CD4-positive, alpha-beta T cell treated with Interleukin-6 for 4 hours (primary cell): ENCODE data around the gene SCRT2.
"Not testable (repeated sequence)": the region's sequence is repeated elsewhere in the genome, so short reads cannot be mapped to it uniquely, and the experiment has no call there.

Experiments
- DNase-seq: peaks from one replicate; pipeline ENCODE4 v3.0.0-alpha.2; 2020; ENCODE audit warnings: mixed read lengths

SCRT2 gene

DNA sequence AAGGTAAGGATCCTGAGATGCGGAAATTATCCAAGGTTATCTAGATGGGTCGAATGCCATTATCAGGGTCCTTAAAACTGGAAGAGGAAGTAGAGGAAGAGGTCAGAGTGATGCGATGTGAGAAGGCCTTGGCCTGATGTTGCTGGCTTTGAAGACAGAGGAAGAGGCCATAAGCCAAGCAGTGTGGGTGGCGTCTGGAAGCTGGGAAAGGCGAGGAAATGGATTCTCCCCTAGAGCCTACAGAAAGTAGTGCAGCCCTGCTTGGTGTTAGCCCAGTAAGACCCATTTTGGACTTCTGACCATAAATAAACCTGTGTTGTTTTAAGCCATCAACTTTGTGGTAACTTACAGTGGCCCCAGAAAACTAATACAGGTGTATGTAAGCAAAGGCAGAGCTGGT is 24.6 kb downstream of the SCRT2 start:
- DNase-seq: no peak

DNA sequence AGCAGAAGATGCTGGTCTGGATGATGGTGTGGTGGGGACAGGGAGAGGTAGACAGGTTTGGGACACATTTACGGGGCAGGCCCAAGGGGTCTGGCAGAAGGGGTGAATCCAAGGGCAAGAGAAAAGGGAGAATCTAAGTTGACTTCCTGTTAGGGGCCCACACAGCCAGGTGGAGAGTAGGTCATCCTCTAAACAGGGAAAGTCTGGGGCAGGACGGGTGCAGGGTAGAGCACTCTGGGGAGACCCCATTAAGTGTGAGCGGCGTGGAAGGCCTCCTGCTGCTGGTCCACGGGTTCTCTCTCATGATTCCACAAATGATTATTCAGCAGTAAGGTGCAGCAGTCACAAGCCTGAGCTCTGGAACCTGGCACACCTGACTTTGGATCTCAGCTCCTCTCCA is 25.3 kb downstream of the SCRT2 start:
- no peak for DNase-seq

GRCh38 chr20:647479-648019 is 28.1 kb downstream of the SCRT2 start:
- no peak for DNase-seq

DNA sequence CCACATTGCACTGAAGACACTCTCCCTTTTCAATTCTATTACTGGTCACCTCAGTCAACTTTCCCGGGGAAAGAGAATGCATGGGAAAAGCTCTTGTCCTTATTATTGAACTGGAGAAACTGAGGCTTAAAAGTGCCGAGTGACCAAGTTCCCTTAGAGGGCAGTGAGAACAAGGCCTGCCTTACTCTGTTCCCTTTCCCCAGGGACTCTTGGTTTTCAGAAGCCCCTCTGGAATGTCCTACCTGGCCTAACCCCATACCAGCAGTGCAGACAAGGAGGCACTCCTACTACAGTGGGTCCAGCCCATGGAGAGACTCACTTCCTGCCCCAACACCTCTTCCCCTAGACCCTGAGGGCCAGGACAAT is 28.8 kb downstream of the SCRT2 start:
- DNase-seq: no peak

DNA sequence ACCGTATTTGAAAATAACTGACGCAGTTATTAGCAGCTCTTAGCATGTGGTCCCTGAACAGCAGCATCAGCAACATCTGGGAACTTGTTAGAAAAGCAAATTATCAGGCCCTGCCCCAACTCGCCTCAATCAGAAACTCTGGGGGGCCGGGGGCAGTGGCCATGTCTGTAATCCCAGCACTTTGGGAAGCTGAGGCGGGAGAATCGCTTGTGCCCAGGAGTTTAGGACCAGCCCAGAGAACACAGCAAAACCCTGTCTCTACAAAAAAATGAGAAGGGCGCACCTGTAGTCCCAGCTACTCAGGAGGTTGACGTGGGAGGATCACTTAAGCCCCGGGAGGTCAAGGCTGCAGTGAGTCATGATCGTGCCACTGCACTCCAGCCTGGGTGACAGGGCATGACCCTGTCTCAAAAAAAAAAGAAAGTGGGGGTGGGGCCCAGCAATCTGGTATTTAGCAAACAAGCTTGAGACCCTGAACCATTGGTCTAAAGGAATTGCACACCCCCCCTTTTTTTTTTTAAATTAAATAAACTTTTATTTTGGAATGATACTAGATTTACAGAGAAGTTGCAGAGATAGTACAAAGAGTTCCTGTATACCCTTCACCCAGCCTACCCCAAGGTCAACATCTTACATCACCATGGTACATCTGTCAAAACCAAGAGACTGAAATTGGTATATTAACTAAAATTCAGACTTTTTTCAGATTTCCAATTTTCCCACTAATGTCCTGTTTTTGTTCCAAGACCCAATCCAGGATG is 29.3 kb downstream of the SCRT2 start:
- DNase-seq: no peak

GRCh38 chr20:645318-646106 is 30.1 kb downstream of the SCRT2 start:
- DNase-seq: peak; percentile 65

GRCh38 chr20:644692-645317 is 30.8 kb downstream of the SCRT2 start:
- DNase-seq: no peak

DNA sequence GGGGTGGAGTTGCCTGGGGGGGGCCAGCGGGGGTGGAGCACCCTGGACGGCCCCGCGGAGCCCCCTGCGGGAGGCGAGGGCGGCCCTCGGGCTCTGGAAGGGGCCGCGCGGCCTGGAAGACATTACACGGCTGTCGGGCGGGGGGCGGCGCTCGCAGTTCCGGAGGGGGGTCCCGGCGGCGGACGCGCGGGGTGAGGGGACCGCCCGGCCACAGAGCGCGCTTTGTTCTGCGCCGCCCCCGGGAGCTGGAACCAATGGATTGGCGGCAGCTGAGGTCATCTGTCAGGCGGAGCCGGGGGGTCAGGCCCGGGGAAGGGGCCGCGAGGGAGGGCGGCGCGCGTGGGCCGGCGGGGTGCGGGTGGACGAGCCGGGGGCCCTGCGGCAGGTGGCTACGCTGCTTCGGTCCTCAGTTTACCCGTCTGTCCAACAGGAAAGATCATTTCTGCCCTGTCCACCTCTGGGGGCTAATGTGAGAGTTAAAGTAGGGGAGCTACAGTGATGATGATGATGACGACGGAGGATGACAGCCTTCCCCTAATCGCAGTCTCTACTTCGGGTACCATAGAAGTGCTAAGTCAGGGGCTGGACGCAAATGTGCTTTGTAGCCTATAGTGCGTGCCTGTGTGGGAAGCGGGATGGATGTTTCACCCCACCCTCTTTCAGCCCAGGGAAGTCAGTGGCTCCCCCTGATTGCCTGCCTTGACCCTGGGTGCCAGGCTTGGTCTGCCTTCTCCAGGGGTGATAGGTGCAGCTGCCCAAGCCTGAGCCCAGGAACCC is 33.0 kb downstream of the SCRT2 start:
- peak; percentile 4 for DNase-seq

DNA sequence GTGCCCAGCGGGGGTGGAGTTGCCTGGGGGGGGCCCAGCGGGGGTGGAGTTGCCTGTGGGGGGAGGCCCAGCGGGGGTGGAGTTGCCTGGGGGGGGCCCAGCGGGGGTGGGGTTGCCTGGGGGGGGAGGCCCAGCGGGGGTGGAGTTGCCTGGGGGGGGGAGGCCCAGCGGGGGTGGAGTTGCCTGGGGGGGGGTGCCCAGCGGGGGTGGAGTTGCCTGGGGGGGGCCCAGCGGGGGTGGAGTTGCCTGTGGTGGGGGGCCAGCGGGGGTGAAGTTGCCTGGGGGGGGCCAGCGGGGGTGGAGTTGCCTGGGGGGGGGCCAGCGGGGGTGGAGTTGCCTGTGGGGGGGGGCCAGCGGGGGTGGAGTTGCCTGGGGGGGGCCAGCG is 33.6 kb downstream of the SCRT2 start:
- DNase-seq: not testable (repeated sequence)

GRCh38 chr20:641516-641875 is 34.1 kb downstream of the SCRT2 start:
- DNase-seq: no peak

DNA sequence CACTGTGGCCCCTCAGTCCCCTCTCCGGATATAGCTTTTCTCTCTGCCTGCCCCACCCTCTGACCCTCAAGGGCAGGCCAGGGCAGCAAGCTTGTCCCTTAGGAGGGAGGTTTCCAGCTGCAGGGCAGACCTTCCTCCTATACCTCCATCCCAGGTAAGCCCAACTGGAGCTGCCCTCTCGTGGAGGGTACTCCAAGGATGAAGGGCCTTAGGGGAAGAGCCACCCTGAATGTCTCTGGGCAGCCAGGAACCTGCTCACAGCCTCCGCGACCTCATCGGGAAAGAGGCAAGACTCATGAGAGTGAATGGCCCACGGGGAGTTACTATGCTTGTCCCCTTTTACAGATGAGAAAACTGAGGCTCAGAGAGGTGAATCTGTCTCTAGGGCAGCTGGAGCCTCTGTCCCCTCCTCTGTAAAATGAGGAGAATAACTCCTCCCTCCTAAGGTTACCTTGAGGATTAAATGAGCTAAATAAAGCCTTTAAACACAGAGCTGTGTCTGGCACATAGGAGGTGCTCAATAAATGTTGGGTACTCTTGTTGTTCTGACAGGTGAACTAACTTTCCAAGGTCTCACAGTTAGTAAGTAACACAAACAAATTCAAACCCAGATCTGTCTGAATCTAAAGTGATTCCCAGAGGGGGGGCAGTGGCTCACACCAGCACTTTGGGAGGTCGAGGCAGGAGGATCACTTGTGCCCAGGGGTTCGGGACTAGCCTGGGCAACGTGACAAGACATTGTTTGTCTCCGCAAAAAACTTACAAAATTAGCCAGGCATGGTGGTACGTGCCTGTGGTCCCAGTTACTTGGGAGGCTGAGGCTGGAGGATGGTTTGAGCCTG is 34.7 kb downstream of the SCRT2 start:
- DNase-seq: no peak

GRCh38 chr20:638579-638978 is 37.0 kb downstream of the SCRT2 start:
- no peak for DNase-seq

DNA sequence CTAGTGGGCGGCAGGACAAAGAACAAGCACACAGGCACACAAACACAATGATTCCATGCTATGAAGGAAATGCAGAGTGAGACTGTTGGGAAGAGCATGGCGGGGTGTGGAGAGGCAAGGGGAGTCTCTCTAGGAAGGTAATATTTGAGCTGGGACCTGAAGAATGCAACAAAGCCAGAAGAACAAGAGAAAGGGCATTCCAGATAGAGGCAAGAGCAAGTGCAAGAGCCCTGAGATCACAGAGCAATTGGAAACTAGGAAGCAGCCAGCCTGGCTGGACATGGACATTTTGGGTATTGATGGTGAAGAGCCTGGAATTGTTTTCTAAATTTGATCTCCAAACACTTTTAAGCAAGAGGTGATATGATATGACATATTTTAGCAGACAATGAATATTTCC is 38.0 kb downstream of the SCRT2 start:
- no peak for DNase-seq

- no peak for DNase-seq
Observed at GRCh38 chr20:635893-636338, 39.7 kb downstream of the SCRT2 start.

- no peak for DNase-seq
Observed at GRCh38 chr20:635028-635892, 40.3 kb downstream of the SCRT2 start.

GRCh38 chr20:634148-634925 is 41.3 kb downstream of the SCRT2 start:
- DNase-seq: no peak

DNA sequence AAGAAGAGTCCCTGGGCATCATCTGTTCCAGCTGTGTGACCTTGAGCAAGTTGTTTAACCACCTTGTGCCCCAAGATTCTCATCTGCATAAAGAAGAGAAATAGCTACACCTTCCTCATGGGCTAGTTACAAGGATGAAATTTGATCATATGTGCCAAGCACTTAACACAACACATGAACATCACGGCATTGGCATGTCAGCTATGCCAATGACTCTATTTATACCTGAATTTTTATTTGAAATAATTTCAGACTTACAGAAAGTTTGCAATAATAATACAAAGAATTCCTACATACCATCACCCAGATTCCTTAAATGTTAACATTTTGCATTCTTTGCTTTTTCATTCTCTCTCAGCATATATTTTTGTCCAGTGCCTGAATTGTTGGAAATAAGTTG is 44.5 kb downstream of the SCRT2 start:
- no peak for DNase-seq

- DNase-seq: no peak
Observed at GRCh38 chr20:626579-626978, 49.0 kb downstream of the SCRT2 start.

DNA sequence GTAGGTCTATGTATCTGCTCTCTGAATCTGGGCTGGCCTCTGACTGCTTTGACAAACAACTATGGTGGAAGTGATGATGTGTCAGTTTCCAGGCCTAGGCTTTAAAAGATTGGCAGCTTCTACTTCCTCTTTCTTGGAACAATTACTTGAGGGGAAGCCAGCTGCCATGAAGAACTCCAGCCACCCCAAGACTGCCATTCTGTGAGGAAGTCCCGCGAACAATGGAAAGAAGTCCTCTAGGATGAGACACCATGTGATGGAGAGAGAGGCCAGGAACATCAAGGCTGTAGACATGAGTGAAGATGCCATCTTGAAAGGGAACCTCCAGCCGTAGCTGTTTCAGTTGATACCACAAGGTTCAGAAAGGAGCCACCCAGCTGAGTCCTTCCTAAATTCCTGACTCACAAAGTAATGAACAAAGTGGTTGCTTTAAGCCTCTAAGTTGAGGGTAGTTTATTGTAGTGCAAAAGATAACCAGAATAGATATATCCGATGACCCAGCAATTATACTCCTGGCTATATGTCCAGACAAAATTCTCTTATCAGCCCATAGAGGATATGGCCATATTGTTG is 50.2 kb downstream of the SCRT2 start:
- DNase-seq: no peak

GRCh38 chr20:623704-624103 is 51.9 kb downstream of the SCRT2 start:
- DNase-seq: no peak
